ENCODE measurements around the gene ZNF865. TPM values are rescaled to one million over a fixed set of nuclear protein-coding genes. Genes with fewer than 3 reads are reported as not detected.

Gene ZNF865
- total and polyA plus RNA-seq, 2 experiments from 2014 or later = 1.9 to 11.2 TPM

DNA sequence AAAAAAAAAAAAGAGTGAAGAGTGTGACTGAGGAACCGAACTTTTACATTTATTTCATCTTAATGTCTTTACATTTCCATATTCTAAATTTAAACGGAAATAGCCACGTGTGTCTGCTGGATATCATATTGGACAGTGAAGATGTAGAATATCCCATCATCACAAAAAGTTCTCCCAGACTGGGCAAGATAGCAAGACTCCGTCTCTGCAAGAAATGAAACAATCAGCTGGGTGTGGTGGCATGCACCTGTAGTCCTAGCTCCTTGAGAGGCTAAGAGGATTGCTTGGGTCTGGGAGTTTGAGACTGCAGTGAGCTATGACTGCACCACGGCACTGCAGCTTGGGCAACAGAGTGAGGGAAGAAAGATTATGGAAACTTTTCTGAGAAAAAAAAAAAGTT is 28.7 kb upstream of the ZNF865 start:
- Histone ChIP-seq H3K27ac (no peak overlapping the region), H3K27me3 (no peaks in the 10 kb centered on the region), H3K36me3 (peaks cover 8% of the 10 kb centered on the region), H3K9me3 (ENCODE audit: low read depth) (no peaks in the 10 kb centered on the region), H3K4me1 (ENCODE audit: low read depth) (no peaks in the 10 kb centered on the region), H3K4me3 (no peak overlapping the region)
- TF ChIP-seq, protein P1, sequence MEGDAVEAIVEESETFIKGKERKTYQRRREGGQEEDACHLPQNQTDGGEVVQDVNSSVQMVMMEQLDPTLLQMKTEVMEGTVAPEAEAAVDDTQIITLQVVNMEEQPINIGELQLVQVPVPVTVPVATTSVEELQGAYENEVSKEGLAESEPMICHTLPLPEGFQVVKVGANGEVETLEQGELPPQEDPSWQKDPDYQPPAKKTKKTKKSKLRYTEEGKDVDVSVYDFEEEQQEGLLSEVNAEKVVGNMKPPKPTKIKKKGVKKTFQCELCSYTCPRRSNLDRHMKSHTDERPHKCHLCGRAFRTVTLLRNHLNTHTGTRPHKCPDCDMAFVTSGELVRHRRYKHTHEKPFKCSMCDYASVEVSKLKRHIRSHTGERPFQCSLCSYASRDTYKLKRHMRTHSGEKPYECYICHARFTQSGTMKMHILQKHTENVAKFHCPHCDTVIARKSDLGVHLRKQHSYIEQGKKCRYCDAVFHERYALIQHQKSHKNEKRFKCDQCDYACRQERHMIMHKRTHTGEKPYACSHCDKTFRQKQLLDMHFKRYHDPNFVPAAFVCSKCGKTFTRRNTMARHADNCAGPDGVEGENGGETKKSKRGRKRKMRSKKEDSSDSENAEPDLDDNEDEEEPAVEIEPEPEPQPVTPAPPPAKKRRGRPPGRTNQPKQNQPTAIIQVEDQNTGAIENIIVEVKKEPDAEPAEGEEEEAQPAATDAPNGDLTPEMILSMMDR (IDR thresholded peaks at IDR 0.05; ENCODE audit: low read depth, low read length) = no peak
- DNase-seq (ENCODE audit: low read depth in 1 of 2, low spot score in 1 of 2) = no peak

DNA sequence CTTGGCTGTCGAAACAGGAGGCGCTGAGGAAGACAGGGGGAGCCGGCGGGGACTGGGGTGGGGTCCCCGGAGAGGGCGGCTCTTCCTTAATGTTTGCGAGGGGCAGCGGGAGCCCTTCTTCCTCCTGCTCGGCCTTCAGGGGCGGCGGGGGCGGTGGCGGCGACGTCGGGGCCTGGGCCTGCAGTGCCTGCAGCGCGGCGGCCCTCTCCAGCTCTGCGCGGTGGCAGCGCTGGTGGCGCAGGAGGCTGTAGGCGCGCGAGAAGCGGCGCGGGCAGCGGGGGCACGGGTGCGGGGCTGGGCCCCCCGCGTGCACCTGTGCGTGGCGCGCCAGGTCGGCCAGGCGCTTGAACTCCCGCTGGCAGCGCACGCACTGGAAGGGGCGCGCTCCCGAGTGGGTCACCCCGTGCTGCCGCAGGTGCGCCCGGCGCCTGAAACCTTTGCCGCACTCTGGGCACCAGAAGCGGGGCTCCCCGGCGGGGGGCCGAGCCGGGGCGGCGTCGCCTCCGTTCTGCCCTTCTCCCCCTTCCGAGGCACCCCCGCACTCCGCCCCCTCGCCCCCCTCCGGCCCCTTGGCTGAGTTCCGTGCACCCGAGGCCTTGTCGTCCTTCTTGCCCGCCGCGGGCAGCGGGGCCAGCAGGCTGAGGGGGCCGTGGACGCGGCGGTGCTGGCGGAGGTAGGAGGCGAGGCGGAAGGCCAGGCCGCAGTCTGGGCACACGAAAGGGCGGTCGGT is 27.3 kb upstream of the ZNF865 start:
- Histone ChIP-seq H3K4me1 (ENCODE audit: low read depth) (no peaks in the 10 kb centered on the region), H3K4me3 (no peak overlapping the region), H3K36me3 (peaks cover 8% of the 10 kb centered on the region), H3K9me3 (ENCODE audit: low read depth) (no peaks in the 10 kb centered on the region), H3K27ac (no peak overlapping the region), H3K27me3 (no peaks in the 10 kb centered on the region)
- no peak for DNase-seq (ENCODE audit: low read depth in 1 of 2, low spot score in 1 of 2)
- TF ChIP-seq, protein P1 (IDR thresholded peaks at IDR 0.05; ENCODE audit: low read depth, low read length) = no peak

DNA sequence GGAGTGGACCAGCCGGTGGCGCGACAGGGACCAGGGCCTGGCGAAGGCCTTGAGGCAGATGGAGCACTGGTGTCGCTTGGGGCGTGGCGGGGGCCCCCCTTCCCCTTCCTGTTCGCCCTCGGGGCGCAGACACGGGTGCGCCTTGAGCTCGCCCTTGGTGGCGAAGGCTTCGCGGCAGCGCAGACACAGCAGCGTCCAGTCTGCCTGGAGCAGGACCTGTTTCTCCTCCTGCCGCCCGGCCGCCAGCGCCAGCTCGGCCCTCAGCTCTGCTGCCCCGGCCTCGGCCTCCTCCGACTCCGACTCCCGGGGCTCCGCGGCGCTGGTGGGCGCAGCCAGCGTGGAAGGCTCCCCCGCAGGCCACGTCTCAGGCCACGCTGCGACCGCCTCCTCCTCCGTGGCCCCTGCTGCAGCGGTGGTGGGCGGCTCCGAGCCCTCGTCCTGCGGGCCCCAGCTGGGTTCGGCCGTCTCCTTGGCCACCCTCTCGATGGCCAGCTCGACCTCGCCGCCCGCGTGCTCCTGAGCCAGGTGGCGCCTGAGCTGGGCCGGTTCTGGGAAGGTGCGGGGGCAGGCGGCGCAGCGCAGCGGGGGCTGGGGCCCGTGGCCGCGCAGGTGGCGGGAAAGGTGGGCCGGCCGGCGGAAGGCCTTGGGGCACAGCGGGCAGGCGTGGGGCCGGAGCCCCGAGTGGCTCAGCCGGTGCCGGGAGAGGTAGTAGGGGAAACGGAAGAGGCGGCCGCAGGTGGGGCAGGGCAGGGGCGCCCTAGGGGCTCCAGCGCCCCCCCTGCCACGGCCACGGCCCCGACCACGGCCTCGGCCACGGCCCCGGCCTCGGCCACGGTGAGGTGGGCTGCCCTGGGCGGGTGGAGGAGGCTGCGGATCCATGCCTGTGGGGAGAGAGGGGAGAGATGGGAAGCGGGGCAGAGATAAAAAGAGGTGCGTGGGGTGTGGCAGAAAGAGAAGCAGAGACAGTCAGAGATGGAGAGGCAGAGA is 26.4 kb upstream of the ZNF865 start:
- DNase-seq (ENCODE audit: low read depth in 1 of 2, low spot score in 1 of 2) = no peak
- TF ChIP-seq, protein P1 (IDR thresholded peaks at IDR 0.05; ENCODE audit: low read depth, low read length) = no peak
- H3K27ac ChIP-seq = no peak overlapping the region

DNA sequence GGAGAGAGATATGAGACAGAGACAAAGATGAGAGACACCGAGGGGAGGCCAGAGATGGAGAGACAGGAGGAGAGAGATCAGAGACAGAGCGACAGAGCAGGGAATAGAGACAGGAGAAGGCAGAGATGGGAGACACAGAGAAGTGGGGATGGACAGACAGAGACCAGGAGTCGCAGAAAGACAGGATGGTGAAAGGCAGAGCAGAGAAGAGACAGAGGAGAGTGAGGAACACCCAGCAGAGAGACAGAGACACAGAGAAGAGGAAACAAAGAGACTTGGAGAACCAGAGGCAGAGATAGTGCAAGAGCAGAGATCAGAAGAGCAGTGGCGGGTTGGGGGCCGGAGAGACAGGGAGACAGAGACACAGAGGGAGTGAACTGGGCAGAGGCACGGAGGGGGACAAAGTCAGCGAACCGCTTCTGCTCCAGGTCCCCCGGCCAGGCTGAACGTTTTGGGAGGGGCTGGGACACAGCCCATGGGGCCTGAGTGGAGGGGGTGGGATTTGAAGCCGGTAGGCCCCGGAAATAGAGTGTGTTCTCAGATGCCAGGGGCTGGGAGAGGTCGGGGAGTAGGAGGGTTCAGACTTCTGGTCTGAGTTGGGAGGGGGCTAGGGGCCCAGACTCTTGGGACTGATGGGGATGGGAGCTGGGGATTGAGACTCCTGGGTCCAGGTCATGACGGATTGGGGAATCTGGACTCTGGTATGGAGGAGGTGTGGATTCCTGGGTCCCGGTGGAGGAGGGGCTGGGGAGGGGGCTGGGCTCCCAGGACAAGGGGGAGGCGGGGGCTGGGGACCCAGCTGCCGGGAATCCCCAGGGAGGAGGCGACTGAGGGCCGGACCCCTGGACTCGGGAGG is 25.5 kb upstream of the ZNF865 start:
- H3K4me3 ChIP-seq = peak overlapping the region; percentile 72
- DNase-seq (ENCODE audit: low read depth in 1 of 2, low spot score in 1 of 2) = peak; percentile 44 to 62
- TF ChIP-seq, protein P1 (IDR thresholded peaks at IDR 0.05; ENCODE audit: low read depth, low read length) = no peak
- H3K27me3 ChIP-seq = no peaks in the 10 kb centered on the region
- H3K27ac ChIP-seq = peak overlapping the region; percentile 94
- no peaks in the 10 kb centered on the region for H3K4me1 ChIP-seq (ENCODE audit: low read depth)
- H3K36me3 ChIP-seq = peaks cover 8% of the 10 kb centered on the region
- H3K9me3 ChIP-seq (ENCODE audit: low read depth) = no peaks in the 10 kb centered on the region

More for the DNA sequence above, 26.4 kb upstream of the ZNF865 start:
- Histone ChIP-seq H3K9me3 (ENCODE audit: low read depth) (no peaks in the 10 kb centered on the region), H3K4me3 (peak overlapping the region; percentile 72), H3K36me3 (peaks cover 8% of the 10 kb centered on the region), H3K4me1 (ENCODE audit: low read depth) (no peaks in the 10 kb centered on the region), H3K27me3 (no peaks in the 10 kb centered on the region)

DNA sequence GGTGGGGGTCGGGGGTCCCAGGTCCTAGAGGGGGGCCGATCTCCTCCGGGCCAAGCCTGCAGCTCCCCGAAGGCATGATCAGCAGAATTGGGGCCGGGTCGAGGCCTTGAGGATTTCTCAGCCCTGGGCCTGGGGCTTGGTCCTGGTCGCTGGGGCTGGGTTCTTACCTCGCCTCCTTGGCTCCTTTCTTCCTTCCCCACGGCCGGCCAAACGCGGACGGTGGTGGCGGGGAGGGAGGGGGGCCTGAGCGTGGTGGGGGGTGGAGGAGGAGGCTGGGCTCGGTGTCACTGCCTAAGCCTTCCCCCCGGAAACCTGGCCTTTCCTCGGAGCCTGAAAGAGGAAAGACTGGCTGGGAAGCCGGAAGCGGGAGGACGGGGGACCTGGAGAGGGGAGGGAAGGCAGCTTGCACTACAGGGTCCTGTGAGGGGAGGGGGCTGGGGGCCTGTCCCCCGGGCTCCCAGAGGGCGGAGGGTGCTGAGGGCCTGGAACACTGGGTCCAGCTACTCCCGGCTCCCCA is 24.8 kb upstream of the ZNF865 start, which contains the start of gene ZNF579:
Gene ZNF579, minus strand, starts transcription at position 221 of the 517 bp plus-strand sequence. CDS start 1,209 bp downstream, outside the sequence.
- no peaks in the 10 kb centered on the region for H3K27me3 ChIP-seq
- TF ChIP-seq, protein P1 (IDR thresholded peaks at IDR 0.05; ENCODE audit: low read depth, low read length) = no peak
- H3K4me1 ChIP-seq (ENCODE audit: low read depth) = no peaks in the 10 kb centered on the region
- peak; percentile 87 to 95 for DNase-seq (ENCODE audit: low read depth in 1 of 2, low spot score in 1 of 2)
- no peaks in the 10 kb centered on the region for H3K9me3 ChIP-seq (ENCODE audit: low read depth)
- H3K36me3 ChIP-seq = peaks cover 8% of the 10 kb centered on the region
- peak within 1 kb of the TSS; percentile 72 for H3K4me3 ChIP-seq
- H3K27ac ChIP-seq = peak within 1 kb of the TSS; percentile 94
